HG03139 (cell line): ENCODE data around the gene MMAB.

Source experiments
- ATAC-seq: cut with Tn5 transposase; IDR thresholded peaks from one replicate; pipeline ENCODE4 v1.9.1; 2021; ENCODE audit not compliant: unreplicated experiment

The MMAB gene

DNA sequence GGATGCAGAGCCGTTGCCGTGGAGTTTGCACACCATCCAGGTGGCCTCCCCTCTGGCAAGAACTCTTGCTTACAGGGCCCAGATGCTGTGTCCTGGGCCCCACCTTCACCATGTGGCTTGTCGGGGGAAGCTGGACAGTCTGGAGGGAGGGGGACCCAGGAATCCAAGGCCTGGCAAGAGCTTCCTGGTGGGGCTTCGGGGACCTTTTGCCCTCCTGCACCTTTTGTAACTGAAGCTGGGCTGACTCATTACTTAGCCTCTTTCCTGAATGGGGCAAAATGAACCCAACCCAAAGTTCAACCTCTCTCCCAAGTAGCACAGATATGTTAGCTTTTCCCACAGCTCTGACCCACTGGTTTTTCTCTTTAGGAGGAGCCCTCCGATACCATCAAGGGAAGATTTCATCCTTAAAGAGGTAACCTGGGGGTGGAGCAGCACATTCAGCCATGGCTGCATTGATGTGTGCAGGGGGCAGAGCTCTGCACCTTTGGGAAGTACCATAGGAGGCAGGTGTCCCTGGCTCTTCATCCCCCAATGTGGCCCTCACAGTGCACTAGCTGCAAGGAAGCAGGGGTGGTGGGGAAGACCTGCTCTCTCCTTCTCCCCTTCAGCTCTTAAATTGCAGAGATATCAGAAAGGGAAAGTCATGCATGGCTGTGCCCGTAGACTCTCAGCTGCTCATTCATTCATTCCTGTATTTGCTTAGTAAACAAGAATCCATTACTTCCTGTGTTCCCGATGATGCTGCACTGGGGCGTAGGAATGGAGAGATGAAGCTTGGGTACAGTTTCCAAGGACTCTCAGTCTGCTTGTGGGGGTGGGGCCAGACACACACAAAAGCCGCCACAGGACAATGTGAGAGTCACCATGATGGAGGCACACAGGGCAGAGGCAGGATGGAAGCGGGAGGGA lies 13.3 kb upstream of the MMAB start:
- ATAC-seq: no peak

GRCh38 chr12:109583733-109584132 lies 10.4 kb upstream of the MMAB start:
- no peak for ATAC-seq

DNA sequence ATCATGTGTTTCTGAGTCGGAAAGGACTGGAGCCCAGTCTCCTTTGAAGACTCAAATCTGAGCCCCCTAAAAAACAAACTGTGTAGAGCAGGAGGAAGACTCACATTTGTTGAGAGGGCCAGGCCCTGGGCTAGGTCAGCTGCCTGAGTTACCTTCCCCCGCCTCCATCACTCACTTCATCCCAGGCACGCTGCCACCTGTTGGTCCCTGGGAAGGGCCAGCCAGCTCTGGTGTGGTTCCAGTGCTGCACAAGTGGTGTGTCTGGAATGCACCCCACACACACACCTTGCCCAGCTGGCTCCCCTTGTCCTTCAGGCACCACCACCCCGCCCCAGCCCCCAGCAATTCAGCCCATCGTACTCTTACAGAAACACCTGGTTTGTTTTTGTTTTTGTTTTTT lies 9.3 kb upstream of the MMAB start:
- no peak for ATAC-seq

- ATAC-seq: no peak
These were observed 8.6 kb upstream of the MMAB start for GRCh38 chr12:109581856-109582255.

- no peak for ATAC-seq
These were observed 8.0 kb upstream of the MMAB start for GRCh38 chr12:109581334-109581691.

GRCh38 chr12:109580684-109581333 lies 7.5 kb upstream of the MMAB start:
- ATAC-seq: no peak

- no peak for ATAC-seq
These were observed 7.0 kb upstream of the MMAB start for GRCh38 chr12:109580272-109580671.

DNA sequence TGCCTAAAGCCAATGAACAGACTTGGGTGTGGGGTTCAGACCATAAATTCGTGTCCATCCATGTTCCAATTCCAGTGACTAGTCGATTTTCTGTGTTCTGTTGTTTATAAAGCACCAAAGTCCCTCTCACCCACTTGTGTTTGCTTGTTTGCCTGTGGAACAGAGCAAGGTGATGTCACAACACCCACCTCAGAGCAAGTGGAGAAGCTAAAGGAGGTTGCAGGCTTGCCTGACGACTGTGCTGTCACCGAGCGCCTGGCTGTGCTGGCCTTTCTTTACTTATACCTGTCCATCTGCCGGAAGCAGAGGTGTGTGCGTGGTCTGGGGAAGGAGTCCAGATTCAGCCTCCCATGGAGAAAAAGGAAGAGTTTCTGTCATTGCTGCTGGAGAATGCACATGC lies 6.3 kb upstream of the MMAB start:
- no peak for ATAC-seq

- ATAC-seq: no peak
These were observed 5.1 kb upstream of the MMAB start for GRCh38 chr12:109578330-109578927.

- ATAC-seq: no peak
These were observed 4.0 kb upstream of the MMAB start for GRCh38 chr12:109577311-109577710.

GRCh38 chr12:109575683-109576082 lies 2.4 kb upstream of the MMAB start:
- no peak for ATAC-seq

GRCh38 chr12:109573914-109574244 lies 575 bp upstream of the MMAB start:
- ATAC-seq: no peak

DNA sequence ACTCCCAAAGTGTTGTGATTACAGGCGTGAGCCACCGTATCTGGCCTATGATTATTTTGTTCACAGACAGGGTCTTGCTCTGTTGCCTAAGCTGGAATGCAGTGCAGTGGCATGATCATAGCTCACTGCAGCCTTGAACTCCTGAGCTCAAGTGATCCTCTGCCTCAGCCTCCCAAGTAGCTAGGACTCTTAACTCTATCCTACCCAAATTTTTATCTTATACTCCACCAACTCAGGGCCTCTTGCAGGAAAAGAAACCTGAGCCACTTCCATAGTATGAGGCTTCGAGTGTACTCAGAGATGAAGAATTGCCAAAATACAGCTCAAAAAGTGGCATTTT lies 828 bp downstream of the MMAB start:
- no peak for ATAC-seq

- no peak for ATAC-seq
These were observed 1.4 kb downstream of the MMAB start for GRCh38 chr12:109571773-109572505.

DNA sequence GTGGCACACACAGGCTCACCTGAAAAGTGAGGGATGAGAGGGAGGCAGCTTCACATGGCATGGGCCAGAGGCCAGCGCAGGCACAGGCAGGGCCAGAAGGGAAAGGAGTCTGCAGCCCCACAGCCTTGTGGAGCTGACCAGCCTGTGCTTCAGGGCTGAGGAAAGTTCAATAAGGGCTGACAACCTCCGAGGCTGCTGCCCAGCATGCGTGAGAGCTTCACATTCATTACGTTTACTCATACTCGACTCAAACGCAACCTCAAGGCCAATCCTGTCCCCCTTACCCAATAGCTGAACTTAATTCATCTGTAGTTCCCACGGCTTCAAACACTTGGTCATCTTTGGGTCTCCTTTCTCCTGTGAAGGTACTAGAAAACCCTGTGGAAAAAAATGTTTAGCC lies 4.8 kb downstream of the MMAB start:
- no peak for ATAC-seq

GRCh38 chr12:109567967-109568366 lies 5.3 kb downstream of the MMAB start:
- no peak for ATAC-seq

GRCh38 chr12:109567296-109567695 lies 6.0 kb downstream of the MMAB start:
- ATAC-seq: no peak

- ATAC-seq: no peak
These were observed 6.9 kb downstream of the MMAB start for GRCh38 chr12:109566424-109566823.

DNA sequence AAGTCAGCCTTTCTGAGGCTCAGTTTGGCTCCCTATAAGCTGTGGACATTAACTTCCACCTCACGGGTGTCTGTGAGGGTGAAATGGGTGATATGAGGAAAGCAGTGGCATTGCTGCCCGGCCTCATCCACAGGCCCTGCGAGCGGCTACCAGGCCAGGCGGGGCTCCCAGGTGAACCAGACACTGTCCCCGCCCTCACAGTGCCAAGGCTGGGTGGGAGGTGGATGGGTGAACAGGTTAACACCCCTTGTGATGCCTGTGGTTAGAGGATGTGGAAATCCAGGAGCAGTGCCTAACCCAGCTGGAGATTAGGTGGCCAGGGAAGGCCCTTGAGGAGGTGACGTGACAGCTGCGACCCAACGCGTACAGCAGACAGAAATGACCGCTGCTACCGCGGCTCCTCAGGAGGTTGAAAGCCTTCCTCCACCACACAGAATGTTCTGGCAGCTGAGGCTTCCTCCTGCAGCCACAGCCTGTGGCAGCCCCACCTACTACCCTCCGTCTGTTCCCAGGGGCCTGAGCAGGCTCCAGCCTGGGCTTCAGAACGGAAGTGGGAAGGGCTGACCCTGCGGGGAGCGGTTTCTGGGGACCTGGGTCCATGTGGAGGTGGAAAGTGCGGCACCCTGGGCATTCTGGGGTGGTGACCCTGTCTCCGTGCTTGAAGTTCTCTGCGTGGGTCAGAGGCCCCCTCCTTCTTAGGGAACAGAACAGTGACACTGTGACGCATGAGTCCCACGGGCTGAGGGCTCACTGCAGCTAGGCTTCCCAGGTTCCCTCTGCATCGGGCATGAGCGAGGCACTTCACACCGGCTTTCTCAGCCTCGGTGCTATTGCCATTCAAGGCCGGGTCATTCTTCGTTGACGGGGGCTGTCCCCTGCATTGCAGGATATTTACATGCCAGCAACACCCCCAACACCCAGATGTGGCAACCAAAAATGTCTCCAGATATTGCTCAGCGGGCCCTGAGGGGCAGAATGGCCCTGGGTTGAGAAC lies 9.7 kb downstream of the MMAB start:
- ATAC-seq: no peak

DNA sequence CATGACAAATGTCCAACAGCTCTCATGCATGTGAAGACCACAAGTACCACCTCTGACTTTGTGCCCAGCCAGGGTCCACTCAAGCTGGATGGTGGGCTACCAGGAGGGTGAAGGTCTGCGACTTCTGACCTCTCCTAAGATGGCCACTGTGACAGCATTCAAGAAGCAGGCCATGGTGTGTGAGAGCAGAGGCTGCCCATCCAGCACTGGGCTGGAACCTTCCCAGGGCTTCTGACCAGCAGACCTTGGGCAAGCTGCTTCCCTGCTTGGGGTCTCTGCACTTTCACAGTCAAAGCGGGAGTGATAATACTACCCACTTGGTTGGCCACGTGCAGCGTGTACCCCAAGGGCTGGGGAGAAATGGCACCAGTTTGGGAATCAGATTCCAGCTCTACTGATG lies 10.4 kb downstream of the MMAB start:
- no peak for ATAC-seq

GRCh38 chr12:109561711-109562030 lies 11.6 kb downstream of the MMAB start:
- ATAC-seq: no peak
